ENCODE measurements around the gene TBC1D4.
"Not testable (repeated sequence)": the region's sequence is repeated elsewhere in the genome, so short reads cannot be mapped to it uniquely, and the experiment has no call there.

The TBC1D4 gene

DNA sequence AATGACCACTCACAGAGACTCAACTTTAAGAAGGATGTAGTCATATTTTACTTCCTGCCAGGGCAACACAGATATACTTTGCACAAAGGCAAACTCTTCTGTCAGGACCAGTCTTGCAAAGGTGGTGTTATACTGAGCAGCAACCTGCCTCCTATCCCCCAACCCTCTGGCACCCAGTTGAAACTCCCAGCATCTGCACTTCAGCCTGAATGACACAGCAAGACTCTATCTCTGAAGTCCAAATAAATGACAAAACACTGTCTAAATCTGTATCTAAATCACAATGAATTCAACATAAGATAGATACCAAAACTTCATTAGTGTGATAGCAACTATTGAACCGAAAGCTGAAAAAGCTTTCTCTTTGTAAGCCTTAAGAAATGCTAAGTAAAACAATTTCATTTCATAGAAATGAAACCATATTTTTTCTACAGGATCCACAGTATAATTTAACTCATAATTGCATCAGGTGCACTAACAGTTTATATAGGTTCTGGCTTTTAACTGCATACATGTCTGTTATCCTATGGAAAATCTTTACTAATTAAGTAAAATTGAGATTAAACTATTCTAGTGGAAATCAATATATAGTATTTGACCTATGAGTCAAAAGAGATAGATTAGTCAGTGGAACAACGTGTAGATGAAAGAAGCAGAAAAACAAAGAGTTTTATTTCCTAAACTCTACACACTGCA is 163.7 kb downstream of the TBC1D4 start:
- DNase-seq: no peak

DNA sequence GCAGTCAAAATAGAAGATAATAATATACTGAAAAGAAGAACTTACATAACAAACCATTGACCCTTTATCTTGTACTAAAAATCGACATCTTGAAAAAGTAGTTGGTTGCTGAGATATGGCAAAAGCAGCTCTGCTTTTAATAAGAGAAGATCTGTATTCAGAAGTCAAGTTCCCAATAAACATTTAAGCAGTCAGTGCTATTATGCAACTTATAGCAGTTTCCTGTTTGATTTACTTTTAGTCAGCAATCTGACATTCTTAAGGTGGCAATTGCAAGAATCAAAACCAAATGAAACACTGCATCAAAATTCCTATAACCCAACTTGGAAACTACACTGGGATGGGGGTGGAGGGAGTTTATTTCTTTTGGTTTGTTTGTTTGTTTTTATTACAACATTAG is 165.5 kb downstream of the TBC1D4 start:
- DNase-seq: no peak

DNA sequence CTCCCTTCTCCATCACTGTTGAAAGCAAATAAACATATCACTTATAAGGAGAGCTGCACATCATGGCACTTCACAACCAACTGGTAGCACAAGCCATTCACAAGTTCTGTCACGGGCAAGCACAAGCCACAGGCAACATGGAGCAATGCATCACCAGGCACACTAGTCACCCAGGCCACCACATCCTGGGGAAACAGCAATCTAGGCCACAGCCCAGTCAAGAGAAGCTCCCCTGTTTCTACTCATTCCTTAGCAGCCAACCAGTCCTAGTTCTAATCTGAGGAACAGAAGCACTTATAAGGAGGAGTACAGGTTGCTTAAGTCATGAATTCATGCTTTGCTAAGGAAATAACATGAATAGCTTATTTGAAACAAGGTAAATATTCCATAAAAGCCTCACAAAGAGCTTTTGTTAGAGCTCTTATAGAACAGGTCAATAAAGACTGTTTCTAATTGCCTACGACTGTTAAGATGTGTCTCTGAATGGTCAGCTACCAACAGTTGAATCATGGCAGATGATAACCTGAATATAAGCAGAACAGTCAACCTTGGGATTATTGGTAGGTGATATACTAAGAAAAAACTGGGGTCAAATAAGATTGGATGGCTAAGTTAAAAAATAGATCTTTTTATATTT is 169.0 kb downstream of the TBC1D4 start:
- DNase-seq: peak; percentile 15 to 32

DNA sequence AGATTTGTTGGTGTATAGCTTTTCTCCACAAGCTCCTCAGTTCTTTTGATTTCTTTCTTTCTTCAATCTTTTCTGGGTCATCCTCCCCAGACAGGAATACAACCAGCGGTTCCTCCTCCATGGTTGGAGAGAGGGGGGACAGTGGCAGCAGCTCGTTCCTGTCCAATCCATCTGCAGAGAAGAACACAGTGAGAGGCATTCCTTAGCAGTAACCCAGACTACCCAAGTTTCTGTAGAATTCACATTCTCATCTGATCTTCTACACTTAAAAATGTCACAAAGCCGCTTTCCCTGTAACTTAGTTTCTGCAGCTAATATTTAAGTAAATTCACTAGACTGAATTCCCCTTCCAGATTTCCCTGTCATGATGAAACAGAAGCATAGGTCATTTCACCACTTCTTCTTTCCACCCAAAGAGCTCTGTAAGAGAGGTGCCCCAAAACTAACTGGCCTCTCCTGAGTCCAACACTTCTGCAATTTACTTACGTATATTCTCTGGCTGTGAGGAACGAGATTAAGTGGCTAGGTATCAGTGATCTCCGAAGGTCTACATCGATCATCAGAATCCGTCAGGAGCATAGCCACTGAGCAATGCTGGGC is 171.9 kb downstream of the TBC1D4 start:
- no peak for DNase-seq

DNA sequence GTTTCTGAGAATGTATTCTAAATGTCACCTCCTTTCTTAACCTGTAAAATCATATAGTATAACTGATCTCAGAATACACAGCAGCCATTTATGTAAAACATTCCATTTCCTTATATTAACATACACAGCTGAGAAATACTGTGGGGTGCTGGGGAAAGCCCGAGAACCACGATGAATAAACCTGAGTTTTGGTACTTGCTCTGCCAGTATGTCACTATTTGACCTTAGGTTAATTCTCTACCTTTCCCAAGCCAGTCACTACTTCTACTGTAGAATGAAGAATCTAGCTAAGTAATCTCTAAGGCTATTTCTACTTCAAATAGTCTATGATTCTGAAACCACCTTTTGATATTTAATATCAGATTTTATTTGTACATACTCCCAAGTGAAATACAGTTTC is 173.7 kb downstream of the TBC1D4 start:
- DNase-seq: no peak

DNA sequence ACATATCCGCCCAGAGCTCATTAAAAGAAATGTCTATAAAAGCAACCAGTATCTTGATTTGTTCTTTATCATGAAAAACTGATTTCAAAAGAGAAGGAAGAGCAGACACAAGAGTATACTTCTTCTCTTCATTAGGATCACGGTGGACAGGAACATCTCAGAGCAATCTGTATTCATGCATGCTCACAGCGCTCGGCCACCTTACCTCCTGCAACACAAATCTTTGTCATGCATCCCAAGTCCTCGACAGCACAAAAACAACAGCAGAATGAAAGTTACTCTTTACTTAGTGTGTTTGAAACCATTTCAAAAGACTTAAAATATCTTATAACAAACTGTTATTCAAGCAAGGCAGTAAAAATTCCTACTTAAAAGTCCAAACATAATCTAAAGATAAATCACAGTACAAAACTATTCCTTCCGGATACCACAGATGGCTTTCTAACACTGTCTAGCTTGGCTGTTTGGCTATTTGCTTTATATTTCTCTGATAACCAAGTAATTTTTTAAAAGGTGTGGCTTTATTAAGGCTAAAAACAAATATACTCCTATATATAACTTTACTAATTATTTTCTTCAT is 174.5 kb downstream of the TBC1D4 start:
- DNase-seq: no peak

DNA sequence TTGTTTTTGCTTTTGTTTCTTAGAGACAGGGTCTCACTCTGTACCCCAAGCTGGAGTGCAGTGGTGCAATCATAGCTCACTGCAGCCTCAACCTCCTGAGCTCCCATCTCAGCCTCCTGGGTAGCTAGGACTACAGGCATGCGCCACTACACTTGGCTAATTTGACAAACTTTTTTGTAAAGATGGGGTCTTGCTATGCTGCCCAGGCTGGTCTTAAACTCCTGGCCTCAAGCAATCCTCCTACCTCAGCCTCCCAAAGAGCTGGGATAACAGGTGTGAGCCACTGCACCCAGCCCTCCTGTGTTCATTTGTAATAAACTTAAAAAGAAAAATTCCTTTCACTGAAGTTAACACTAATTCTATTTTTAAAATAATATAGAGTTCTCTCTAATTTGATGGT is 175.0 kb downstream of the TBC1D4 start:
- not testable (repeated sequence) for DNase-seq

DNA sequence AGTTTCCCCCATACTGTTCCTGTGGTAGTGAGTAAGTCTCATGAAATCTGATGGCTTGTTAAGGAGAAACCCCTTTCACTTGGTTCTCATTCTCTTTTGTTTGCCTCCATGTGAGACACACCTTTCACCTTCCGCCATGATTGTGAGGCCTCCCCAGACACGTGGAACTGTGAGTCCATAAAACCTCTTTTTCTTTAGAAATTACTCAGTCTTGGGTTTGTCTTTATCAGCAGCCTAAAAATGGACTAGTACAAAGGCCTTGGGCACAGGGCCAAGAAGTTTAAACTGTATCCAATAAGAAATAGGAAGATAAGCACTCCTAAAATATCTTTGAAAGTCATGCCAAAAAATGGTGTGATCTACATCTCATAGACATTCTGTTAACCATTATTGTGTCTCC is 176.9 kb downstream of the TBC1D4 start:
- no peak for DNase-seq

DNA sequence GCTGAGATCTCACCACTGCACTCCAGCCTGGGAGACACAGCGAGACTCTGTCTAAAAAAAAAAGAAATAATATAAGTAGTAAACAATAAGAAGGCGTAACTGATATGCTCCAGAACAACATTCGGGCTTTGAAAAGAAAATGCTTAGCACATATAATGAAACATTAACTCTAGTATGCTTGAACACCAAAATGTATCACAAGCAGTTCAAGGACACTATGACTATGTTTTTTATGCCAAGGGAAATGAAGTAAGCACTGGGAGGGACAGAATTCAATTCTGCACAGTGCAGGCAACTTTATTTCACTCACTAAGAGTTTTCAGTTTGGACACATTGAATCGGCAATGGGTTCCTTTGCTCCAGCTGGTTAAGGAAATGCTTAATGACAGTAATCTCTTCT is 178.7 kb downstream of the TBC1D4 start:
- no peak for DNase-seq

DNA sequence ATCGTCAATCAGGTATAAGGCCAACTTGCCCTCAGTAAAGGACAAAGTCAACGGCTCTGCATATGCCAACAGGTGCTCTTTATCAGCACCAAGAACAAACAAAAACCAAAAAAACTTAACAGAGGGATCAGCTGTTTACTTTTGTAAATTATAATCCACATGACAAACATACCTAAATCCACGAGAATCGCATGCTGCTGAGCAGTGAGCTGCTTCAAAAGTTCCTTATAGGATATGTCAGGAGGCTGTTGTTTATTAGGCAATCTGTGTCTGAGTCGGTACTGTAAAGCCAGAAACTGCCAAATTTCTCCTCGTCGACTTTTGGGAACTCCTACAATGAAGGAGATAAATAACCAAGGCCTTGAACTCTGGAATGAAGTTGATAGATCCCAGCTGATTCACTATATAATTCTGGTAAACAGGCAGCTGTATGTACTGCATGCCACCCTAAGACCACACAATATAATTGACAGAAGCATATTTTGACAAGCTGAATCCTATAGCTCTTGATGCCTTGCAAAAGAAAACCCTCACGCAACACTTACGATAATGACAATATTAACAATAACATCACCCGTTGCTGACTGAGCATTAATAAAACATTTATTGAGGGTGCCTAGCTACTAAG is 179.8 kb downstream of the TBC1D4 start:
- DNase-seq: no peak

DNA sequence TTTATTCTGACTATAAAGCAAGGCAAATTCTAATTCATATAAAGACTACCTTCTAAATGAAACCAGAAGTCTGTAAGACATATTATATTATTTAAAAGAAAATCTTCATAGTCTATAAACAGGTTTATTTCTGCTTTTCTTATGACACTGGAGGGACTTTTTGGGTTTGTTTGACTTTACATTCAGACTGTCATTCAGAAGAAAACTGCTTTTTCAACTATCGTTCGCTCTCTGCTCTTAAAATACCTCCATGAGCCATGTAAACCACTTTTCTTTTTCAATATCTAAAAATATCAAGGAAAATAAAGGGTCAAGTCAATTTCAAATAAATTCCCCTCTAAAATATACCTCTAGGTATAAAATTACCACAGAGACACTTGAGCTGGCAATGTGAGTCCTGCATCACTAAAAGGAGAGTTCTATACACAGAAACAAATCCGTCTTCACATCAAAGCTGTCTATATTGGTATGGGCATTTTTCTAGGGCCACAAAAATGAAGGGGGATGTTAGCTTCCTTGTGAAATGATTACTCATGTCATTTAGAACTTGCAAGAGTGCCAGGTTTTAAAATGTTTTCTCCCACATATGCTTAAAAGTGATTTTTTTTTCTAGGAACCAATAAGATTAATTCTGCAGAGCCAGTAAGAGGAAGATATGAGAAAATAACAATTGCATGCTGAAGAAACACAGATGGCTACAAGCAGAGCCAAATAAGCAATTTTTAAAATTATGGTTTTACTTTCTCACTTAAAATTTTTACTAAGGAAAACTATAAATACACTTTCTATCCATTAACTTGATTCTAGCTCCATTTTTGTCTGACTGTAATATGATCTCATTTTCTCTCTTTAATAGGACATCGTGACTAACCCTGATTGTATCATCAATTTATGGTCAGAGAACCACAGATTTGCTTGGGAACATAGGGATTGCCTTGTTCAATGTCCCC is 181.8 kb downstream of the TBC1D4 start:
- no peak for DNase-seq

DNA sequence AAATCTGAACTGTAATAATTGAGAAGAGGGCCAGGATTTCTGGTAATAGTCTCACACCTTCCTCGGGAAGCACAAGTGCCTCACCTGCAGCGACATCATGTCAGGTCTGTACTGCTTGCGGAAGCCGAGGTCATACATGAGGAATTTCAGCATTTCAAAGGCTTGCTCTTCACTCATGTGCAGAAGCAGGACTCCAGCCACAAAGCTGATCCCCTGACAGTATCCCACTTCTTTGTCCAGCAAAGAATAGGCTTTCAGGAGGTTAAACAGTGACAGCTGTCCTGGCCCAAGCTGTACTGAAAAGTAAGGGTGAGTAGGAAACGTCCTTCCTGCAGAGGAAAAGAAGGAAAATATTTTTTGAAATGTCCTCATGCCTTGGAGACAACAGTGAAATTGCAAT is 182.7 kb downstream of the TBC1D4 start:
- no peak for DNase-seq

DNA sequence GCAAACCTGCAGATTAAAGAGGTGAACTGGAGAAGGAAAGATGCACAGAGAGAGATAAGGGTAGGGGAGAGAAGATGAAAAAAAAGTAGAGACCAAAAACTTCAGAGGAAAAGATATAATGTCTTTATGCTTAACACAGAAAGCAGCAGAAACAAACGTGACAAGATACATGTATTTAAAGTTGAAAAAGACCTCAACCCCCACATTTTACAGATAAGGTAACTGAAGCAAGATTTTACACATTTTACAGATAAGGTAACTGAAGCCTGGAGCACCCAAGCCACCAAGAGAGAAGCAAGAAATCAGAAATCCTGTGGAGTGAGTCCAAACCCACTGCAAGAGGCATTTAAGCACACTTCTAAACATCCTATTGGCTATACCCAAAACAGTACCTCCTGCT is 185.3 kb downstream of the TBC1D4 start:
- DNase-seq: no peak

DNA sequence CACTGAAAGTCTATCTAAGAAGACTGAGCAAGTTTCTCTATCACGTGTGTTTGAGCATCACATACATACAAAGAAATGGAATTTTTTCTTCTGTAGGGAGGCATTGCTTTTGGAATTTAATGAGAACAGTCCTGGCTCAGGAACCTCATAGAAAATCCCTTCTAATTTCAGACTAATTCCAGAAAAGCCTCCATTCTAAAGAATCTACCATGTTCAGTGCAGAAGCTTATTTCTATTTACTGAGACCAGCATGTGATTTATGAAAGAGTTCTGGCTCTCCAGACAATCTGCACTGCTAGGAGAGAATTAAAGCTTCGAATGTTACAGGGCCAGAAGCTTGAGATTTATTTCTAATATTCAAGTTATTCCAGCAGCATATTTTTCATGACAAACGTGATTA is 186.8 kb downstream of the TBC1D4 start:
- no peak for DNase-seq

DNA sequence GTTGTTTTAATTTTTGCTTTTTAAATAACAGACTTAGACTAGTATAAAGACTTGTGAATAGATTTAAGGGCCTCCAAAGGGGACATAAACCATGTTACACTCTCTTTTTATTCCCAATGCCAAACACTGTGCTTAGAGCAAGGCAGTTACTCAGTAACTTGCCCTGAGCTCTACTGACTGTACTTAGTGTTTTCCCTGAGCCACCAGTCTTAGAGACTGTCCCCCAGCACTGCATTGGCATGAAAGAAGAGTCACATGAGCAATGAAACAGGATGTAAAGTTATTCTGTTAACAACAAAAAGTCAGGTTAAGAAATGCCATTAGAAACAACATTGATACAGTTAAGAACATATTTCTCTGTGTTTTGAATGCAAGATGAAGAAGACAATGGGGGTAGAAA is 187.9 kb downstream of the TBC1D4 start:
- DNase-seq: no peak

DNA sequence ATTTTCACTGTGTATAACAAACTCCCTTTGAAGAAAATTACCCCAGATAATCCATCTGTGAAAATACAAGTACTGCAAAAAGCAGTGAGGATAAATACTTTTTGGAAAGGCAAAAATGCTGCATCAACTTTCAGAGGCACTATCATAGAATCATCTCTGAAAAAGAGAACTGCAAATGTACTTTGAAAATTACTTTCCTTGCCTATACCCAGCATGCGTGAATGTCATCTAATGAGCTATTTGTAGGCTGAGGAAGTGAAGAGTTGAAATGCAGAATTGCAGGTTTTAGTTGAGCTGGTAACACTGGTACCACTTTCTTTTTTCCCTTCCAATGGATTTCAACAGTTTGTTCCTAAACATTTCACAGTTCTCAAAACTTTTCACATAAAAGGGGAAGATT is 196.7 kb downstream of the TBC1D4 start:
- no peak for DNase-seq

DNA sequence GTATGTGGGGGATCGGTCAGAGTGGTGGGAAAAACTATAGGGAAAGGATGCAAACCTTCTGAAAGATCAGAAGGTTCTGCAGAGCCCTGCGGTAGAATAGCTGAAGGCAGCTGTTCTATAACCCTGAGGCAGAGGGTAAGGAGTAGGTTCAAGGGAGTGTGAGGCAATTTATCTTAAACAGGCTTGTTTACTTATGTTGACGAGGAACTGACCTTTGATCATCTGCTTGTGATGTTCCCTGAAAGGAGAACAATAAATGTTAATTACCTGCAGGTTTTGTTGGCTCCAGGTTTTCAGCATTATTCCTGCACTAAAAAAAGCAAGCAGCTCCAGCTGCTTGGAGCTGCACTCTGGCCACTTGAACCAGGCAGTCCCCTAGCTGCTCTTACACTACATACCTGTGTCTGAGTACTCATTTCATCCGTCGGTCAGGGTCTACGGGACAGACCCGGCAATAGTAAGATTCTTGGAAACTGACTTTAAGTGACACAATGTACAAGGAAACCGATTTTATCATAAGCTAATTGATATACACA is 202.1 kb downstream of the TBC1D4 start:
- DNase-seq: no peak

DNA sequence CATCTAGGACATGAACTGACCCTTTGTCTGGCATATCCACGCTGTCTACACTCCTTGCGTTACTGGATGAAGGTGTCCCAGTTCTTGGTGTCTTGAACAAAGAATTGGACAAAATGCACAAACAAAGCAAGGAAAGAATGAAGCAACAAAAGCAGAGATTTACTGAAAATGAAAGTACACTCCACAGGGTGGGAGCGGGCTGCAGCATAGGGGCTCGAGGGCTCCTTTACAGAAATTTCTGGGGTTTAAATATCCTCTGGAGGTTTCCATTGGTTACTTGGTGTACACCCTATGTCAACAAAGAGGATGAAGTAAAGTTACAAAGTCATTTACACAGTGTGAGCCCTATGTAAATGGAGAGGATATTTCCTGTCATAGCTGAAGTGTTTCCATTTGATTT is 208.3 kb downstream of the TBC1D4 start:
- not testable (repeated sequence) for DNase-seq

DNA sequence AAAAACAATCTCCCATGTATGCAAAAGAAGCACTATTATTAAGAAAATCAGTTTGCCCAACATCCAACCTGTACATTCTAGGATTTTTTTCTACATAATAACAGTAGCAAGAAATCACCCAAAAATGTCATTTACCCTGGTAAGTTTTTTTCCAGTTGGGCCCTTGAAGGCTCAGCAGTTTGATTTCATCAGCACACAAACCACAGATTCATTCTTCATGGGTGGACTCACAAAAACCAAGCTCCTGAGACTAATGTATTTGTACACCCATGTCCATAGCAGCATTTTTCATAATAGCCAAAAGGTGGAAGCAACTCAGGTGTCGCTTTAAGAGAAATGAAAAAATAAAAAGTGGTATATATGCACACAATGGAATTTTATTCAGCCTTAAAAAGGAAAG is 210.1 kb downstream of the TBC1D4 start:
- DNase-seq: no peak

DNA sequence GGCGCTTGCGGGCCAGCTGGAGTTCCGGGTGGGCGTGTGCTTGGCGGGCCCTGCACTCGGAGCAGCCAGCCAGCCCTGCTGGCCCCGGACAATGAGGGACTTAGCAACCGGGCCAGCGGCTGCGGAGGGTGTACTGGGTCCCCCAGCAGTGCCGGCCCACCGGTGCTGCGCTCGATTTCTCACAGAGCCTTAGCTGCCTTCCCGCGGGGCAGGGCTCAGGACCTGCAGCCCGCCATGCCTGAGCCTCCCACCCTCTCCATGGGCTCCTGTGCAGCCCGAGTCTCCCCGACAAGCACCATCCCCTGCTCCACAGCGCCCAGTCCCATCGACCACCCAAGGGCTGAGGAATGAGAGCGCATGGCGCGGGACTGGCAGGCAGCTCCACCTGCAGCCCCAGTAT is 213.5 kb downstream of the TBC1D4 start:
- DNase-seq: not testable (repeated sequence)

DNA sequence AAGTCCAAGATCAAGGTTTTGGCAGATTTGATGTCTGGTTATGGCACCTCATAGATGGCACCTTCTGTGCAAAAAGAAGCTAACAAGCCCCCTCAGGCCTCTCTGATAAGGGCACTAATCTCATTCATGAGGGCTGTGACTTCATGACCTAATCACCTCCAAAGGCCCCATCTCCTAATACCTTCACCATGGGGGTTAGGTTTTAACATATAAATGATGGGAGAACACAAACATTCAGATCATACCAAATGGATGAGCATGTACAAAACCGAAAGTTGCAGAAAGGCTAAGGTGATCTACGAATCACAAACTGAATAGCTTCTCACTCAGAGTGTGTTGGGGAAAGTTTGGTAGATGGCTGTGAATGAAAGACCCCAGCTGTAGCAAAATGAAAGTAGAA is 217.4 kb downstream of the TBC1D4 start:
- DNase-seq: no peak

DNA sequence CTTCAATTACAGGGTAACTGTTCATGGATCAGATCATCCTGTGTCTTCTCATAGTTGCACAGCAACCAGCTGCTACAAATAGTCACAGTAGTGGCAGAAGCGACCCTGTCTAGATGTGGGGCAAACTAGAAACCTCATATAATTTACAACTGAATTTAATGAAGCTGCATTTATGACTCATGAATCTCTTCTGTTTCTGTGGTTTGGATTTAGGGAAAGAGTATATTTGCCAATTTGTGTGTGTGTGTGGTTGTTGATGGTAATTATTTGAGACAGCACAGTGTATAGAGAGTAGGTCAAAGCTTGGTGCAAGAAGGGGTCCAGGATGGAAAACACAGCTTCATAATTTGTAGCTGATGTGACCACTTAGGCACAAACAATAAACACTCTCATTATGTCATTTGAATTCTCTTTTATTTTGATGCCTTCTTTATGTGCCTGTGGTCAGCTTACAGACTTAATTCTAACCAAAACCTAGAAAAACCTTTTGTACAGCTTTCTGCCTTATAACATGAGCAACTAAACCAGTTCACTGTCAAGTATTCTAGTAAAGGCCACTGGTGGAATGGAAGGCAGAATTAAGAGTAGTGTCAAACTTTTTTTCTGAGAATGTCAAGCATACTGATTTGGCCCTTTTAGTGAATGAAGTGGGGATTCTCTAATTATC is 218.1 kb downstream of the TBC1D4 start:
- no peak for DNase-seq

Data from activated CD4-positive, alpha-beta T cell treated with anti-CD3 and anti-CD28 coated beads, Interleukin-2, amount 50 U/mL, for 4 hours (primary cell).